NK-92 (cell line): Measurements from ENCODE around the gene ZBTB3.
"Not testable (repeated sequence)": the region's sequence is repeated elsewhere in the genome, so short reads cannot be mapped to it uniquely, and the experiment has no call there.

Source experiments
- DNase-seq: peaks from one replicate; lab custom pipeline; 2025; ENCODE audit not compliant: unreplicated experiment; lab: John Stamatoyannopoulos, UW

The ZBTB3 gene

DNA sequence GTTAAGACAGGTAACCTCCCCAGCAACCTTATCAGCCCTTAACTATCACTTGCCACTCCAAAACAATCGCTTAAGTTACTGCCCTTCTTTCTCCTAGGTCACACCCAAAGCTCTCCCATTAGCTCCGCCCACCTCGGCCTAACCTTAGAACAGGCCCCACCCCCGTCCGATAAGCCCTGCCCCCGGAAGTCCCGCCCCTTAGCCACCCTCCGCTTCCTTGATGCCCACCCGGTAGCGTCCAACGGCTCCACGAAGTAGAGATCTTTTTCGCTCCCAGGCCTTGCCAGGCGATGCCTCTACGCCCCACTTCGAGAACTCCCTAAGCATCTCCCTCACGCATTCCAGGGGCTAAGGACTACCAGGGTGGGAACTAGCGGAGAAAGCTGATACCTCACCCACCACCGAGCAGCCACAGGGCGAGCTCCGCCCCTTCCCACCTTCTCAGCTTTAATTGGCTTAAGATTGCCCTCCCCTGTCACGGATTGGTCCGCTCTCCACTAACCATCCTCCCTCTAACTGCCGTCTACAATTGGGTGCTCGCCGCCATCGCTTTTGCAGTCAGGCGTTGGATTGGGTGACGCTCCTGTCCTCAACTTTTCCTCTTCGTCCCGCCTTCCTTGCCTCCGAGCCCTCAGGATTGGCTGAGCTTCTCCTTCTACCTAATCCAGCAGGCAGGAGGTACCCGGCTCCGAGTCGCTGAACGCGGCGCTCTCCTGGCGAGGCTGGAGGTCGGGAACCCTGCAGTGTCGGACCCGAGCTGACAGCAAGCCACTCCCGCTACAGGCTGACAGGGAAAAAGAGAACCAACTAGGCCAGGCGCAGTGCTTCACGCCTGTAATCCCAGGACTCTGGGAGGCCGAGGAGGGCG, at the start of gene ZBTB3:
ZBTB3 (minus strand) TSS at position 425 of the 868 bp plus-strand sequence. CDS start 496 bp downstream, outside the sequence.
- DNase-seq = peak; percentile 82

DNA sequence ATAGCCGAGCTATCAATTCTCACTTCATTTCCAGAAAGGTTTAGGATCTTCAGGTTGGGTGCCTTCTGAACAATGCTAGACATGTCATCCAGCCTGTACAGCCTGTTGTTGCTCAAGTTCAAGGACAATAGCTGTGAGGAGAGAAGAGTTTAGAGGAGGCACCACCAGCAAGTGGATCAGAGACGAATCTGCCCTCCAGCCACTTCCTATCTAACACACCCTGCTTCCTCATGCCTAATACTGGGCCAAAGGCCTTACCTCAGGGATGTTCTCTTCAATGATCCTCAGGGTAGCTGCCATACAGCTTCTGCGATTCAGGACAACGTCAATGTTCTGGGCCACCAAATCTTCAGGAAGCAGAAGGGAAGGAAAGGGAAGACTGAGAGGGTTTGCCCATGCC, 47.1 kb upstream of the ZBTB3 start:
- no peak for DNase-seq

DNA sequence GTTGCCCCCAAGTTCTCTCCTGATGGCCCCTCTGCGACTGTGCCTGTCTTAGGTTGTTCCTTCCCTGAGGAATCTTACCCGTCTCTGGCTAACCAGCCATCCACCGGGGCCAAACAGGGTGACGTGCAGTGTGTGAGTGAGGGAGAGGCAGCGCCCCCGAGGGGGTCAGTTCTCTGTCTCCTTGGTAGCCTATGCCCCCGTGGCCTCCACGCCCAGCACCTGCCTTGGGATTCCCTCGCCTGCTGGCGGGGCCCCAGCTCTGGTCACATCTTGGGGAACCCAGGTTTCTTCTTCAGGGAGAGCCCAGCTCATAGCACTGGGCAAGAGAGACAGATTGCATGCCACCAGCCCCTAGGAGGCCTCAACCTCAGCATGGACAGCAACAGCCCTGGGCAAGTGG, 45.5 kb upstream of the ZBTB3 start:
- DNase-seq = no peak

DNA sequence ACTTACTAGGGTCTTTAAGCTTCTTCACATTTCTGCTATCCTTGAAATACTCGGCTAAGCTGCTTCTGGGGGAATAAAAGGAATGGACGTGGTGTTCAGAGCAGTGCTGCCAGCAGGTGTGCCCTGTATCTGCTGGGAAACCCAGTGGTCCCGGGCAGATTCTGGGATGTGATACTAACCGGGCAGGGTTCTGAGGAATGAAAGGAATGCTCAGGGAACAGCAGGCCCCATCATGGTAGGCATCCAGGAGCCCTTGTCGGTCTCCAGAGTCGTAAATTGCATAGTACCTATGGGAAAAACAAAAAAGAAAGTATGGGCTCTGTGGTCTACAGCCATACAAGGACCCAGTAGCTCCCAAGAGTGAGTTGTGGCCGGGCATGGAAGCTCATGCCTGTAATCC, 42.3 kb upstream of the ZBTB3 start:
- no peak for DNase-seq

DNA sequence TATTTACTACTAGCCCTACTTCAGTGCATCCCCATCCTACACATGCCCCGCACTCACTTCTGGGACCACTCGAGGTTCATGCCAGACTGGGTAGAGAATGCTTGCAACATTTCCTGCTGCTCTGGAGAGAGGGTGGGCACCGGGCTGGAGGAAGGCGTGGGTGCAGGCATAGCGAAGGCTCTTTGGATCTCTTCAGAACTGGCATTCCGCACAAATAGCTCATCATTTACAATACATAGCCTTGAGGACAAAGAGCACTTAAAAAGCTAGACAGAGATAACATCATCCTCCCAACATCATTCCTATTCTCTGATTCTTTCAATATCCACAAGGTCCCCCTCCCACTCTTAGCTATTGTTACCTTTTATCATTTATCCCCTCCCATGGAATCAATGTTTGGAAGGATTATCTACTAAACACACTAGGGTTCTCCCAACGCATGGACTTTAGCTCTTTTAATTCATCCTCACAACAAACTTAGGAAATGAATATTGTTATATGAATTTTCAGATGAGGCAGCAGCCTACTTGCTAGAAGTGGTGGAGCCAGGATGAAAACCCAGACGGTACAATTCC, 40.3 kb upstream of the ZBTB3 start:
- DNase-seq = no peak

DNA sequence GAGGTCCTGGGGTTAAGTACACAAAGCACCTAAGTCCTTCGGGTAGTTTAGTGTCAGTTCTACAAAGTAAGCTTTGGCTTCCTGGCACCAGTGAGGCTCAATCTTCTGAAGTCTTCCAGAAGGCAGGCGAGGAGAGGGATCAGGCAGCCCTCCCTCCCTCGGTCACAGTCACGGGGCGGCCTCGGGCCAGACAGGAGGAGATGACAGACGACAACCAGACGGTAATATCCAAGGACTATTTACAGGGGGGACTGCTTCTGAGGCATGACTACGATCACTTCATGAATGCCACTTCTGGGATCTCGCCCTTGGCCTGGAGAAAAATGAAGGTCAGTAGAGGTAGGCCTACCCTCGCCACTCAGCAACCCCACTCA, 38.2 kb upstream of the ZBTB3 start:
- DNase-seq = no peak

DNA sequence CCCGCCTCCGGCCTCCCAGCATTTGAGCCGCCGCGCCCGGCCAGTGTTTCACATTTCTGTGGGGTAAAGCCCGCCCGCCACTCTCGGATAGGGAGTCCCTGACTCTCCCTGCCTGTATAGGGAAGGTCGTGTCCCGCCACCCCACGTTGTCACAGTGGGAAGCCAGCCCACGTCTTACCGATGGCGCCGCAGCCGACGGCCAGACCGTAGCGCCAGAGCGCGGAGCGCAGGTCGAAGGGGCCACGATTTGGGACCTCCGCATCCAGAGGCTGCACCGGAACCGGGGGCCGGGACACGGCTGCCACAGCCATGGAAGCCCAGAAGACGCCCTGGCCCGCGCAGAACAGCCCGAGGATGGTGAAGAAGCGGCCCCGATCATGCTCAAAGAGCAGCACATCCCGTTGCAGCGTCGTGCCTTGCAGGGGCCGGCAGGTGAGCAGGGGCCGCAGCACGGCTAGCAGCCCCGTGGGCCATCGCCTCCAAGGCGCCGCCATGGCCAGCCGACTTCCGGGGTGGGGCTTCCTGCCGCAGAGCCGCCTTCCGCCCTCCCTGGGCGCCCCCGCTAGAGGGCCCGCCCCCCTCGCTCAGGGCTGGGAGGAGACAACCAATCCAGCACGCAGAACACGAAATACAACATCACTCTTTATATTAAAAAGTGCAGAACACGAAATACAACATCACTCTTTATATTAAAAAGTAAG, 37.7 kb upstream of the ZBTB3 start, which contains the start of gene TMEM223:
TMEM223 (minus strand) TSS at position 506 of the 701 bp plus-strand sequence; CDS start at position 494, 12 bp downstream.
- no peak for DNase-seq

DNA sequence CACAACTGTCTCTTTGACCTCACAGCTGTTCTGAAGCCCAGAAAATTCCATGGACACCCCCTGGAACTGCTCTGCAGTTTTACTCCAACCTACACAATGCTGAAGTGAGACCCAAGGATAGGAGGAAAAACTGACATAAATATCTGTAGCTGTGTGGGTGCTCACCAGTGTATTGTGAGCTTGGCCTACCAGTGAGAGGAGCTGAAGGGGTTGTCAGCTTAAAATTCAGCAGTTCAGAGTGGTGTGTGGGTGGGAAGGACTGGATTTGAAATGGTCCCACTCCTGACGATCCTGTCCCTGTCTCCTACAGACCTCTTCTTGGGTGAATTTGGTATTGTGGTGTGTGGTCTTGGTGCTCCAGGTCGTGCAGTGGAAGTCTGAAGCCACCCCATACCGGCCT, 35.6 kb upstream of the ZBTB3 start:
- DNase-seq = no peak

DNA sequence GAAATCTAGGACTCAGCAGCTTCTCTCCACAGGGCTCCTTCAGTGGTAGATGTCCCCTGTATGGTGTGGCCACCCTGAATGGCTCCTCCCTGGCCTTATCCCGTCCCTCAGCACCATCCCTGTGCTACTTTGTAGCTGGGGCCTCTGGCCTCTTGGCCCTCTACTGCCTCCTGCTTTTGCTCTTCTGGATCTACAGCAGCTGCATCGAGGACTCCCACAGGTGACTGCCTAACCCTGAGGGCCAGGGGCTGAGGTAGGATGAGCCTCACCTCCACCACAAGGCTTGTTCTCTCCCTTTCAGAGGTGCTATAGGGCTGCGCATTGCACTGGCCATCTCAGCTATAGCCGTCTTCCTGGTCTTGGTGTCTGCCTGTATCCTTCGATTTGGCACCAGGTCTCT, 35.0 kb upstream of the ZBTB3 start:
- no peak for DNase-seq

DNA sequence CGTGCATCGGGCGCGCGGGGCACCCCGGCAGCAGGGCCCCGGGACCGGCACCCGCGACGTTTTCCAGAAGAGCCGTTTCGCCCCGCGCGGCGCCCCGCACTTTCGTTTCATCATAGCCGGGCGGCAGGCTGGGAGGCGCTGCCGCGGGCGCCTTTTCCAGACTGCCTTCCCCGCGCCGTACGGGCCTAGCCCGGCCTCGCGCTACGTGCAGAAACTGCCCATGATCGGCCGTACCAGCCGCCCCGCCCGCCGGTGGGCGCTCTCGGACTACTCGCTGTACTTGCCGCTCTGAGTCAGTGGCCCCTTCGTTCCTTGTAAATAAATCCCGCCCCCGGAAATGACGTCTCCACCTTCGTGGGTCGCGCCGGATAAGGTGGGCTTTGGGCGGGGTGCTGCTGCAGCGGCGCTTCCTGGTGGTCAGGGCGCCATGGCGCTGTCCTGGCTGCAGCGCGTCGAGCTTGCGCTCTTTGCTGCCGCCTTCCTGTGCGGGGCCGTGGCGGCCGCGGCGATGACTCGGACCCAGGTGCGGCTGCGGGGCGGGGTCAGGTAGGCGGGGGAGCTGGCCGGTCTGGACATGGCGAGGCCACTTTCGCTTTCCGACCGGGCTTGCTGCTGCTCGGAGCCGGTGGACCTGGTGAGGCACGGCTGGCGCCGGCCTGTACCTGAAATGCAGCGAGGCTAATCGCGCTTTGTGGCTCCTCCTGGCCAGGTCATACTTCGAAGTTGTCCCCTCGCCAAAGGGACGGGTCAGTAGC, 33.2 kb upstream of the ZBTB3 start, which contains the start of gene TMEM179B:
TMEM179B (plus strand) TSS at position 398 of the 755 bp plus-strand sequence; CDS start at position 428, 30 bp downstream.
- peak; percentile 85 for DNase-seq

DNA sequence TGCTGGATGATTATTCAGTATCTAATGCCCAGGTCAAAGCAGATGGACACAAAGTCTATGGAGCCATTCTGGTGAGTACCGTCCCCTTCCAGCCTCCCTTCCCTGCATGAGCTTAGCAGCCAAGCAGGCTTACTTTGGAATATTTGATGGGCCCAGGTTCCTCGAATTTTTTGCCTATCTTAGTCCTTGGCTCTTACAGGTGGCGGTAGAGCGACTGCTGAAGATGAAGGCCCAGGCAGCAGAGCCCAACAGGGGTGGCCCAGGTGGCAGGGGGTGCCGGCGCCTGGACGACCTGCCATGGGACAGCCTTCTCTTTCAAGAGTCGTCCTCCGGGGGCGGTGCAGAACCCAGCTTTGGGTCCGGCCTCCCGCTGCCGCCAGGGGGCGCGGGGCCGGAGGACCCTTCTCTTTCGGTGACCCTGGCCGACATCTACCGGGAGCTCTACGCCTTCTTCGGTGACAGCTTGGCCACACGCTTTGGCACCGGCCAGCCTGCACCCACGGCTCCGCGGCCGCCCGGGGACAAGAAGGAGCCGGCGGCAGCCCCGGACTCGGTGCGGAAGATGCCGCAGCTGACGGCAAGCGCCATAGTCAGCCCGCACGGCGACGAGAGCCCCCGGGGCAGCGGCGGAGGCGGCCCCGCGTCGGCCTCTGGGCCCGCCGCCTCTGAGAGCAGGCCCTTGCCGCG, 32.5 kb upstream of the ZBTB3 start:
- DNase-seq = no peak

DNA sequence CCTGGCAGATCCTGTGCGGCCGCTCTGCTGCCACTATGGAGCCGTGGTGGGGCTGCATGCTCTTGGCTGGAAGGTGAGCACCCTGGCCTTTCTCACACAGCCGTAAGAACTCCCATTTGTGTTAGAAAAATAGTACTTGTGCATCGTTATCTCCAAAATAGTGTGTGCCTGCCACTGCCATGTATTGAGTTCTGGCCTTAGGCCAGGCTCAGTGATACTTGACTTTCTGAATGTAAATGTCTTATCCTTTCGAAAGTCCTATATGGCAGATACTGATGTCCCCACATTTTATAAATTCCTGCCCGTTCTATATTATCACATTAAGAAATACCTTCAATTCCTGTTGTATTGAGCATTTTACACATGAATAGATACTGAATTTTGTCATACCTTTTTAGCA, 28.8 kb upstream of the ZBTB3 start:
- DNase-seq = no peak

DNA sequence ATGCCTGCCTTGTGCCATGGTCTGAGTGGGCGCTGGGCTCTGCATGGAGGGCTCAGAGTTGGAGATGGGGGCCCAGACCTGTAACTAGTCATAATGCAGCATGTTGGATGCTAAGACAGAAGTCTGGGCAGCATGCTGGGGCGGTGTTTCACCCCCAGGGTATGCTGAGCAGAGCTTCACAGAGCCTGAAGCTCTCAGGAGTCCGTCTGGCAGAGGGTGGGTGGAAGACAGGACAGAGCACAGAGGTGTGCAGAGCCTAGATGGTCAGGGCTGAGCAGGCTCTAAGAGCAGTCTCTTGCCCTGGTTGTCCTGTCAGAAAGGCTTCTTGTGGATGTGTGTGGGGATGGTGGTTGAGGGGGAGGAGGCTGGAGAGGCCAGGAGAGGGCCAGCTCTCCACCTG, 24.5 kb upstream of the ZBTB3 start:
- no peak for DNase-seq

DNA sequence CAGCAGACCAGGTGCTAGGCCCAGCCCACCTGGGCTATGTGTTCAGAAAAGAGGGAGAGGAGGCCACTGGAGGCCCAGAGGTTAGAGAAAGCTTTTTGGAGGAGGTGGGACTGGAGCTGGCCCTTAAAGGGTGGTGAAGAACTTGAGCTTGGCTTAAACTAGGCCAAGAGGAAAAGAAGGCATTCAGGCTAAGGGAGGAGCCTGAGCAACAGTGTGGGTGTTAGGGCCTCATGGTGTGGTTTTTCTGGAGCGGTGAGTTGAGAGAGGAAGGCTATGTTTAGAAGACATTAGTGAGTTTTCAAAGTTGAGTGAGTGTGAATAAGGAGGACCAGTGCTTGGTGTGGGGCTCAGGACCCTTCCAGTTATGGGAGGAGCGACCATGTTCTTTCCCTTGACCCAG, 23.4 kb upstream of the ZBTB3 start:
- no peak for DNase-seq

DNA sequence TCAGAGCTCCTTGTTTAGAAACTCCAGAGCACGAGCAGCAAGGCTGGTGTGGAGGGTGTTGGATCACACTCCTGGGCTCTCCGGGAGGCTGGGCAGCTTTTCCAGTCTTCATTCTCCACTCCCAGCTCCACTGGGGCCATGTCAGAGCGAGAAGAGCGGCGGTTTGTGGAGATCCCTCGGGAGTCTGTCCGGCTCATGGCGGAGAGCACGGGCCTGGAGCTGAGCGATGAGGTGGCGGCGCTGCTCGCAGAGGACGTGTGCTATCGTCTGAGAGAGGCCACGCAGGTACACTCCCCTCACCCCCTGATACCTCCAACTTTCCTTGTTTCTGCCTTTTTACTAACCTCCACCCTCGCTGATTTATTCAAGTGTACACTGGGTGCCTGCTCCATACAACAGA, 21.7 kb upstream of the ZBTB3 start:
- no peak for DNase-seq

DNA sequence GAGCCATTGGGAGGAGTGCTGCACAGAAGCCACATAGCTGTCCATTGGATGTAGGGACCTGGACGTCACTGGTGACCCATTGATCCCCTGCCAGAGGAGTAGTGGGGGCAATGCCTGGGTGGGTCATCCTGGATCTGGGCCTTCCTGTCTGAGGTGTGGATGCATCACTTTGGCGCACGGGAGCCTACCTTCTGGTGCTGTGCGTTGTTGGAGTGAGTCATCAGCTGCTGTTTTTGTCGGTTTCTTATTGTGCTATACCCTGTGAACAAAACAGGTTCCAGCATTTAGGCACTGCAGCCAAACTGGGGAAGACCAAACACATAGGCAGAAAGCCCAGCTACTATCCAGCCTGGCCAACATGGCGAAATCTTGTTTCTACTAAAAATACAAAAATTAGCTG, 20.4 kb upstream of the ZBTB3 start:
- no peak for DNase-seq

DNA sequence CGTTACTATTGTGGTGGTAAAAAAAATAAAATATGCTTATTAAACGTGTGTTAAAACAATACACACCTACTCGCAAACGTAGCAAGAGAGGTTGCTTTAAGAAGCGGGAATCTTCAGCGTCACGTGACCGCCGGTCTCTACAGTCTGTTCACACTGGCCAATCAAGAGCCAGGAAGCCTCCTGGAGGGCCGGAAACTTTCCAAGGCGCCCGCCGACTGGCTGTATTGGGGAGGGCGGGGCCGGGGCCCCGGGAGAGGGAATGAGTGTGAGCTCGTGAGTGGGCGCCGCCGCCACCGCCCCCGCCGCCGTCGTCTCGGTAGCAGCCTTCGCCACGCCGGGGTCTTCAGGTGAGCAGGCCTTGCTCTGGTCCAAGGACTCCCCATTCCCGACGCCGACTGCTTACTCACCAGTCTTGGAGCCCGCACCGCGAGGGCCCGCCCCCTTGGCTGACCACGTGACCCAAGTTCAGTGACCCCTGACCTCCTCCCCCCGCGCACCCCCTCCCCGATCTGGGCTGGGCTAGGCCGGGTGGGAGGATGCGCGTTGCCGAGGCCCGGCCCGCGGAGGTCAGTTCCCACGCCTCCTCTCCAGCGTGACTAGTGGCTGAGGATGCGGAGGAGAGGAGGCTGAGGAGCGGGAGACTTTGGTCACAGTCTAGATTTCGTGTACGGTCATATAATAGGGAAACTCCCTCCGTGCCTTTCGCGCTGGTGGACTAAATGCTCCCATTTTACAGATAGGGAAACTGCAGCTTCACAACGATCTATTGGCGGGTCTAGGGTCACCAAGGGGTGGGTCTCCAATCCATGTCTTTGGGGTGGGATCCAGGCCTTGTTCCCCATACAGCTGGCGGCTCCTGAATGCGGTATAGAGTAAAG, 17.4 kb upstream of the ZBTB3 start, which contains the start of gene TAF6L:
TAF6L (plus strand) TSS at position 253 of the 878 bp plus-strand sequence. CDS start 4,388 bp downstream, outside the sequence.
- DNase-seq = no peak

DNA sequence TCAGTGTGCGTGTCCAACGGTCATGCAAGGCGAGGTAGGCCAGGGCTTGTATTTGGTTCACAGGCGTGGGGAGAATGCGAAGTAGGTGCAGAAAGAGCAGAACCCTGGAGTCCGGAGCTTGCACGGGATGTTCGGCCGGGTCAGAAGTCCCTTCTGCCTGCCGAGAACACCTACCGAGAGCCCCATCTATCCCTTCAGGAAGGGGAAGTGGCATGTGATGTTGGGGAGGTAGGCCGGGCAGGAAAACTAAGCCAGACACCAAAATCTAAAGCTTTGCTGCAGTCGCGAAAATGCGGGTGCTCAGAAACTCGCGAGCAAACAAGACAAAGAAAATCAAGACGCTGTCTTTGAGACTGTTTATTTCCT, 16.8 kb upstream of the ZBTB3 start:
- DNase-seq = no peak

DNA sequence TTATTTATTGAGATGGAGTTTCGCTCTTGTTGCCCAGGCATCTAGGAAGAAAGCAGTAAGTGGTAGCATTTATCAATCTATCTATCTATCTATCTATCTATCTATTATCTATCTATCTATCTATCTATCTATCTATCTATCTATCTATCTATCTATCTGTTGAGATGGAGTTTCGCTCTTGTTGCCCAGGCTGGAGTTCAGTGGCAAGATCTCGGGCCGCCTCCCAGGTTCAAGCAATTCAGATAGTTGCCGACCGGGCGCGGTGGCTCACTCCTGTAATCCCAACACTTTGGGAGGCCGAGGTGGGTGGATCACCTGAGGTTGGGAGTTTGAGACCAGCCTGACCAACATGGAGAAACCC, 6.9 kb upstream of the ZBTB3 start:
- not testable (repeated sequence) for DNase-seq
